ENCODE results near the gene CDA.
A peak's percentile ranks its signal among the peaks of the same experiment; 100 is the strongest.

The CDA gene

DNA sequence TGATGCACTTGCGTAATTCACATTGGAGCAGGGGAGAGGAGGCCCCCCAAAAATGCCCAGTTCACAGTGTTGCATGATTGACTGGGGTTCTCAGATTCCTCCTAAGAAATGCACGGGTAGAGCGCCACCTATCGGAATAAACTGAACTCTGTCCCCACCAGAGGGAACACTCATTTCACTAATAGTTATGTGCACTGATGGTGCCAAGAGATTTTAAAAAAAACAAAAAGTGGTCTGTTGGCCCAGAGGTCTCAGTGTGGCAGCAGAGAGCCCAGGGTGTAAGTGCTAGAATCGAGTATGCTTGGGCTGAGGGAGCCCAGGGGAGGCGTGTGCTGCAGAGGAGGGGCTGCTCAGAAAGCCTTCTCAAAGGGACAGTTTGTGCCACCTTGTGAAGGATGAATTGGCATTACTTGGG lies 51.3 kb downstream of the CDA start:
- DNase-seq = peak; percentile 61
- Mint-ChIP-seq H3K4me1 (no peaks in the 10 kb centered on the region), H3K36me3 (ENCODE audit: low read depth) (peaks cover 7% of the 10 kb centered on the region), H3K4me3 (no peak overlapping the region), H3K27ac (no peak overlapping the region), H3K9me3 (no peaks in the 10 kb centered on the region), H3K27me3 (ENCODE audit: low read depth, poor library complexity) (peaks cover 11% of the 10 kb centered on the region)
- TF ChIP-seq, protein P1, sequence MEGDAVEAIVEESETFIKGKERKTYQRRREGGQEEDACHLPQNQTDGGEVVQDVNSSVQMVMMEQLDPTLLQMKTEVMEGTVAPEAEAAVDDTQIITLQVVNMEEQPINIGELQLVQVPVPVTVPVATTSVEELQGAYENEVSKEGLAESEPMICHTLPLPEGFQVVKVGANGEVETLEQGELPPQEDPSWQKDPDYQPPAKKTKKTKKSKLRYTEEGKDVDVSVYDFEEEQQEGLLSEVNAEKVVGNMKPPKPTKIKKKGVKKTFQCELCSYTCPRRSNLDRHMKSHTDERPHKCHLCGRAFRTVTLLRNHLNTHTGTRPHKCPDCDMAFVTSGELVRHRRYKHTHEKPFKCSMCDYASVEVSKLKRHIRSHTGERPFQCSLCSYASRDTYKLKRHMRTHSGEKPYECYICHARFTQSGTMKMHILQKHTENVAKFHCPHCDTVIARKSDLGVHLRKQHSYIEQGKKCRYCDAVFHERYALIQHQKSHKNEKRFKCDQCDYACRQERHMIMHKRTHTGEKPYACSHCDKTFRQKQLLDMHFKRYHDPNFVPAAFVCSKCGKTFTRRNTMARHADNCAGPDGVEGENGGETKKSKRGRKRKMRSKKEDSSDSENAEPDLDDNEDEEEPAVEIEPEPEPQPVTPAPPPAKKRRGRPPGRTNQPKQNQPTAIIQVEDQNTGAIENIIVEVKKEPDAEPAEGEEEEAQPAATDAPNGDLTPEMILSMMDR (IDR thresholded peaks at IDR 0.05) = peak; percentile 88

DNA sequence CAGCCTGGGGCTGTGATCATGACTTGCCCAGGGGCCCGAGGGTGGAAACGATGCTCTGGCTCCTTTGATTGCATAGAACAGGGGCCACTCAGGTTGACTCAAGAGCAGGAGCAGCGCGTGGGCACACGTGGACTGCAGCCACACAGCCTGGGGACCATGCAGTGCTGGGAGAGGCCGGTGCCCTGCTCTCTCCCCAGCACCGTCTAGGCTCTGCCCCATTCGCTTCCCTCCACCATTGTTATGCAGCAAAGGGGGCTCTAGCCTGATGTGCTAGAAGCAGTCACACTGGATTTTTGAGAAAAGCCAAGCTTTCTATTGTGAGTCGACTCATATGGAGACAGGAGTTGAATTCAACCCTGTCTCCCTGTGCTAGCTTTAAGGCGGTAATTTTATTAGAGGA lies 53.1 kb downstream of the CDA start:
- no peak overlapping the region for H3K4me3 Mint-ChIP-seq
- H3K4me1 Mint-ChIP-seq = no peaks in the 10 kb centered on the region
- TF ChIP-seq, protein P1 (IDR thresholded peaks at IDR 0.05) = no peak
- no peaks in the 10 kb centered on the region for H3K9me3 Mint-ChIP-seq
- peaks cover 4% of the 10 kb centered on the region for H3K27me3 Mint-ChIP-seq (ENCODE audit: low read depth, poor library complexity)
- H3K36me3 Mint-ChIP-seq (ENCODE audit: low read depth) = peaks cover 7% of the 10 kb centered on the region
- no peak overlapping the region for H3K27ac Mint-ChIP-seq
- DNase-seq = no peak

DNA sequence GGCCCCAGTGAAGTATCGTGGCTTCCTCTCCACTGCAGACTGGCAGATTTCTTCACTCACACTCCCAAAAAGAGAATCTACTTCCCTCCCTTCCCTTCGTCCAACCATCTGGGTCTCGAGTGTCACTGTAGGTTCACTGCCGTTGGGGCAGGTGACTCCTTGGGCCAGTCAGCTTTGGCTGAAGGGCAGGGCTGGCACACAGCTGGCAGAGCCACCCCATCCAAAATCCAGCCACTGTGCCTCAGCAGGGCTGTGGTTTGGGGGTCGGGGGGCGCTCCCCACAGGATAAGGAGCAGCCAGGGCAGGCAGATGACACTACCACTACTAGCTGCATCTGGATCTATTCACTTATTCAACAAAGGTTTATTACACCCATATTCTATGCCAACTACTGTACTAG lies 54.2 kb downstream of the CDA start:
- Mint-ChIP-seq H3K27me3 (ENCODE audit: low read depth, poor library complexity) (peaks cover 3% of the 10 kb centered on the region), H3K36me3 (ENCODE audit: low read depth) (peaks cover 7% of the 10 kb centered on the region), H3K4me1 (no peaks in the 10 kb centered on the region), H3K27ac (no peak overlapping the region), H3K9me3 (no peaks in the 10 kb centered on the region), H3K4me3 (no peak overlapping the region)
- TF ChIP-seq, protein P1 (IDR thresholded peaks at IDR 0.05) = no peak
- no peak for DNase-seq

DNA sequence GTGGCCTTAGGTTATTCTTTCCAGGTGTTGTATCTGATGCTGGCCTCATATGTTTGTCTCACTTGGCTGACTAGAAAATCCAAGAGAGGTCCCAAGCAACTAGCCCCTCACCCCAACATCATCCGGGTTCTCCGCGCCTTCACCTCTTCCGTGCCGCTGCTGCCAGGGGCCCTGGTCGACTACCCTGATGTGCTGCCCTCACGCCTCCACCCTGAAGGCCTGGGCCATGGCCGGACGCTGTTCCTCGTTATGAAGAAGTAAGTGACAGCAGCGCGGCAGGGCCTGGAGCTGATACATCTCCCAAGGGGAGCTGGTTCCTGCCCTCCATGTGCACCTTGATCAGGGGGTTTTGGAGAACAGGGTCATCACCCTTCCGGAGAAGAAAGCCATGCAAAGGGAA lies 55.5 kb downstream of the CDA start:
- Mint-ChIP-seq H3K27me3 (ENCODE audit: low read depth, poor library complexity) (peaks cover 3% of the 10 kb centered on the region), H3K27ac (no peak overlapping the region), H3K36me3 (ENCODE audit: low read depth) (peaks cover 12% of the 10 kb centered on the region), H3K4me1 (no peaks in the 10 kb centered on the region), H3K9me3 (no peaks in the 10 kb centered on the region), H3K4me3 (no peak overlapping the region)
- TF ChIP-seq, protein P1 (IDR thresholded peaks at IDR 0.05) = no peak
- no peak for DNase-seq

DNA sequence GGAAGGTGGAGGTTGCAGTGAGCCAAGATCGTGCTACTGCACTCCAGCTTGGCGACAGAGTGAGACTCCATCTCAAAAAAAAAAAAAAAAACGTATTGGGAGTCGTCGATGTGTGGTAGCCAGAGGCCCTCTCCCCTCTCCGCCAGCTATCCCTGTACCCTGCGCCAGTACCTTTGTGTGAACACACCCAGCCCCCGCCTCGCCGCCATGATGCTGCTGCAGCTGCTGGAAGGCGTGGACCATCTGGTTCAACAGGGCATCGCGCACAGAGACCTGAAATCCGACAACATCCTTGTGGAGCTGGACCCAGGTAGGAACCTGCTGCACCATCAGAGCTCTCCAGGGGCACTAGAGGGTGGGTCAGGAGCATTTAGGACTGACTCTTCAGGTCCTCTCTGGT lies 56.5 kb downstream of the CDA start:
- DNase-seq = no peak
- Mint-ChIP-seq H3K4me1 (no peaks in the 10 kb centered on the region), H3K4me3 (no peak overlapping the region), H3K27me3 (ENCODE audit: low read depth, poor library complexity) (peaks cover 3% of the 10 kb centered on the region), H3K36me3 (ENCODE audit: low read depth) (peaks cover 21% of the 10 kb centered on the region), H3K9me3 (no peaks in the 10 kb centered on the region), H3K27ac (no peak overlapping the region)
- TF ChIP-seq, protein P1 (IDR thresholded peaks at IDR 0.05) = no peak

DNA sequence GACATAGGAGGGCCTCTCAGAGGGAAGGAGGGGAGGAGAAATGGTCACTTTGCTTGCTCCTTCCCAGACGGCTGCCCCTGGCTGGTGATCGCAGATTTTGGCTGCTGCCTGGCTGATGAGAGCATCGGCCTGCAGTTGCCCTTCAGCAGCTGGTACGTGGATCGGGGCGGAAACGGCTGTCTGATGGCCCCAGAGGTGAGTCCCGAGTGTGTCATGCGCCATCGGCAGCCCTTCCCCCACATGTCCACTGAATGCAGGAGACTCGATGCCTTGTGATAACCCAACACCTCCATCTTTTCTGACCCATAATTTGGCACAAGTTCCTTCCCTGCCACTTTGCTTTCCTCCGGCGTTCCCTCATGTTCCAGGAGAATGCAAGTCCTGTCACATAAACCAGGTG lies 59.5 kb downstream of the CDA start:
- H3K4me1 Mint-ChIP-seq = no peaks in the 10 kb centered on the region
- H3K9me3 Mint-ChIP-seq = no peaks in the 10 kb centered on the region
- H3K27me3 Mint-ChIP-seq (ENCODE audit: low read depth, poor library complexity) = peaks cover 3% of the 10 kb centered on the region
- TF ChIP-seq, protein P1 (IDR thresholded peaks at IDR 0.05) = no peak
- H3K27ac Mint-ChIP-seq = no peak overlapping the region
- H3K36me3 Mint-ChIP-seq (ENCODE audit: low read depth) = peaks cover 46% of the 10 kb centered on the region
- H3K4me3 Mint-ChIP-seq = no peak overlapping the region
- no peak for DNase-seq
